GM18868 (cell line): ENCODE data around the gene MGAT1.
"Not testable (repeated sequence)": the region's sequence is repeated elsewhere in the genome, so short reads cannot be mapped to it uniquely, and the experiment has no call there.

Source experiments
- ATAC-seq: cut with Tn5 transposase; IDR thresholded peaks from one replicate; pipeline ENCODE4 v1.9.1; 2021; ENCODE audit warnings: mild to moderate bottlenecking, moderate library complexity; ENCODE audit not compliant: unreplicated experiment

Gene MGAT1

GRCh38 chr5:180786531-180787398 is 15.8 kb downstream of the MGAT1 start:
- no peak for ATAC-seq

DNA sequence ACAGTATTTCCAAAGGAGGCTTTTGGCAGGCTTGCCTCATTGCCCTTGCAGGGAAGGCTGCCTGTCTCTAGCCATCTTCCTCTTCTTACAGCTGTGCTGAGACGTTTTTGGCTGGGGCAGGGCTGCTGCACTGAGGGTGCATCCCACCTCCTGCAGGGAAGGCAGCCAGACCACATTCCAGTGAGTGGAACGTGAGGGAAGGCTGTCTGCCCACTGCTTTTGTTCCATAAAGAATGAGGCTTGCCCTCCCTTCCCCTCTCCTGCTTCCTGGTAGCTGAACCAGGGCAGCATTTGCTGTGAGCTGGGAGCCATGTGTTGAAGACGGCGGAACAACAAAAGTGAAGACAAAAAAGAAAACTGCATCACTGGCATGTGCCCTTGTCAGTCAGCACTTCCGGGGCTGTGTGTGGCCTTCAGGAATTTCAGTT is 16.8 kb downstream of the MGAT1 start:
- ATAC-seq: no peak

- ATAC-seq: no peak
These were observed 17.4 kb downstream of the MGAT1 start for GRCh38 chr5:180785121-180785781.

DNA sequence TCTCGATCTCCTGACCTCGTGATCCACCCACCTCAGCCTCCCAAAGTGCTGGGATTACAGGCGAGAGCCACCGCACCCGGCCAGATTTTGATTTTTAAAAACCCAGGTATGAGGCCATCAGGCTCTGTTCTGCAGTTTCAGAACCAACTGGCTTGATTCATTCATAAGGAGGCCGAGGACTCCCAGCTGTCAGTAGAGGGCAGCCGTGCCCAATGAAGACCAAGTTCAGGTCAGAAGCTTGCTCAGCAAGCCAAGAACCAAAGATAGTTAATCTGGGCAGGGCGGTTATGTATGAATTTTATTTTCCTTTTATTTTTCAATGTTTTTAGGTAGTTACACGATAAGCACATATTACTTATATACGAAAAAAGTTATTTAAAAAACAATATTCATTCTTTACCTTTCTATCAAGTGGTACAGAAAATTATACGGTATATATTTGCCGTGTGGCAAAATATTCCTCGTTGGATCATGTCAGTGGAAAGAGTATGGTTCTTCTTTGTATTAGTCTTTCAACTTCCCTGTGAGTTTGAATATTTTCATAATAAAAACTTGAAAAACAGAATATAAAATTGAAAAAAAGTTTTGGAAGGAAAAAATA is 18.0 kb downstream of the MGAT1 start:
- peak; percentile 53 for ATAC-seq

DNA sequence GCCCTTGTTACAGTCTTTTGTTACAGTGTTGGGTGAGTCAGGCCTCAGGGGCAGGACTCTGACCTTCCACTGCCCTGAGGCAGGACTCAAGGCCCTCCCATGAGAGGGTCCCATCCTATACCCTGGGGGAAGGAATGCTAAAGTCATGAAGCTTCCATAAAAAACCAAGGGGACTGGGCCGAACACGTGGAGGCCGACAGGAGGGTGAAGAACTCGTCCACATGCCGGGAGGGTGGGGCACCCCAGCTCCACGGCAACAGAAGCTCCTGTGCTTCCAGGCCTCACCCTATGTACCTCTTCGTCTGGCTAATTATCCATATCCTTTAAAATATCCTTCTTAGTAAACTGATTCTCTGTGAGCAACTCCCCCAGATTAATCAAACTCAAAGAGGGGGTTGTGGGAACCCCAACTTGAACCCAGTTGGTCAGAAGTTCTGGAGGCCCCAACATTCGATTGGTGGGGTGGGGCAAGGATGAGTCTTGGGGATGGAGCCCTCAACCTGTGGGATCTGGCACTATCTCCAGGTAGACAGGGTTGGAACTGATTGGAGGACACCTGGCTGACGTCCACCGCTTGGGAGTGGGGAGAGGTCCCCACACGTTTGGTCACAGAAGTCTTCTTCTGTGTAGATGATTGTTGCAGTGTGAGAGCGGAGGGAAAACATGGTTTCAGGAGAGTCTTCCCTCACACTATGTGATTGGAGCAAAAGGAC is 19.1 kb downstream of the MGAT1 start:
- ATAC-seq: no peak

- ATAC-seq: no peak
These were observed 19.9 kb downstream of the MGAT1 start for GRCh38 chr5:180782748-180783147.

- not testable (repeated sequence) for ATAC-seq
These were observed 20.7 kb downstream of the MGAT1 start for GRCh38 chr5:180781900-180782326.

DNA sequence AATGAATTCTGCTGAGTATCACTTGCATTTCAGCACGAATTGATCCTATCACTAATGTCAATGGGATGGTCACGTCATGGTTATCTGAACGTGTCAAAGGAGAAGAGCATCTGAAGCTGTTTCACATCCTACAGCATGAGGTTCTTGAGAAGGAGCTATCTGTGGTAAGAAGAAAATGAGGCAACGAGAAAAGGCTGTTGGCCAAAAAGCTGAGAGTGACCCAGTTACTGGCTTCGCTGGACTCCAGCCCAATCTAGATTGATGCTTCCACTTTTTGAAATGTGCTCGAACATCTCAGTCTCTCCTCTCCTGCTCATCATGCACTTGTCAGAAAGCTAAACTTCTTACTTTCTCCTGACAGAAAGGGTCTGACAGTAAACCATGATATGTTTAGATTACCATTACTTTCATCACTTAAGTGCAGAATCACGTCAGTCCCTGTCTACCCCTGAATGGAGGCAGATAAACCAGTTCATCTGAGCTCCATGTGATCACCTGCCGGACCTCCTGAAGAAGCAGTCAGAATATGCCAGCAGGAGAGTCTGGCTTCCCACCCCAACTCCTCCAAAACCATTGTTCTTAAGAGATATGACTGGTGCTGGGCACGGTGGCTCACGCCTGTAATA is 22.5 kb downstream of the MGAT1 start:
- ATAC-seq: no peak

GRCh38 chr5:180777475-180777874 is 25.1 kb downstream of the MGAT1 start:
- no peak for ATAC-seq

- ATAC-seq: no peak
These were observed 26.2 kb downstream of the MGAT1 start for GRCh38 chr5:180776376-180776775.

- no peak for ATAC-seq
These were observed 27.0 kb downstream of the MGAT1 start for GRCh38 chr5:180775624-180776023.

GRCh38 chr5:180771839-180772238 is 30.8 kb downstream of the MGAT1 start:
- no peak for ATAC-seq

DNA sequence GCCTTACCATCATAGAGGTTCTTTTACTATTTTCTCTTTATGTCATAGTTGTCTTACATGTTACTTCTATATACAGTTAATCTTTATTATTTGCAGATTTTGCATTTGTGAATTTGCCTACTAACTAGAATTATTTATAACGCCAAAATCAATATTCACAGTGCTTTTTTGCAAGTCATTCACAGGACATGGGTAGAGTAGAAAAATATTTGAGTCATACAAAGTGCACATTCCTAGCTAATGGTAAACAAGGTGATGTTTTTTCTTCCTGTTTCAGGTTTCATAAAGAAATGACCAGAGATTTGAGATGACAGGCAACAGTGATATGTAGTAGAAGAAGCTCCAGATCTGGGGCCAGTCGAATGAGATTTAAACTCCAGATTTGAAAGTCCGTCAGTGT is 32.8 kb downstream of the MGAT1 start:
- no peak for ATAC-seq

DNA sequence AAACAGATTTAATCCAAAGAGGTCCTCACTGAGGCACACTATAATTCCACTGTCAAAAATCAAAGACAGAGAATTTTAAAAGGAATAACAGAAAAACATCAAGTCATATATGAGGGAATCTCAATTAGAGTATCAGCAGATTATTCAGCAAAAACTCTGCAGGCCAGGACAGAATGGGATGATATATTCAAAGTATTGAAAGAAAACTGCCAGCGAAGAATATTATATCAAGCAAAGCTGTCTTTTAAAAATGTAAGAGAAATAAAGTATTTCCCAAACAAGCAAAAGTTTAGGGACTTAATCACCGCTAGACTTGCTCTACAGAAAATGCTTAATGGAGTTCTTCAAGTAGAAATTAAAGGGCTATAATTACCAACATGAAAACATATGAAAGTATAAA is 47.0 kb downstream of the MGAT1 start:
- ATAC-seq: no peak

- ATAC-seq: no peak
These were observed 58.4 kb downstream of the MGAT1 start for GRCh38 chr5:180744253-180744652.

- ATAC-seq: no peak
These were observed 59.9 kb downstream of the MGAT1 start for GRCh38 chr5:180742727-180743126.

GRCh38 chr5:180740953-180741352 is 61.7 kb downstream of the MGAT1 start:
- not testable (repeated sequence) for ATAC-seq

DNA sequence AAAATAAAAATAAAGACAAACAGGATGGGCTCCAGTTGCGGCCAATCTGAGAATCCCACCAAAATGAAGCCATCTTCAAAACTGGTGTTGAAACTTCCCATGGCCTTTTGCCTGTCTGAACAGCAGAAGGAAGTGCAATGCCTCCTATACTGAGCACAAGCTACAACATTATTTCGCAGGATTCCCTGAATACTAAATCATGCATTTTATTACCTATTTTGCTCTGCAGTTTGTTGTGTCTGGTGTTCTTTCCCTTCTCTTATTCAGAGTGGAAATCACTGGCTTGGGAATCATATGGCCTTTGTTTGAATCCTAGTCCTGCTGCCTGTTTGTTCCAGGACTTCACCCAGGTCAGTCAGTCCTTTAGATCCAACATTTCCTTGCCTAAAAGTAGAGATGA is 62.6 kb downstream of the MGAT1 start, which contains the start of gene OR2Y1:
TSS of gene OR2Y1 (minus strand) at position 101 of the 400 bp plus-strand sequence. CDS start at position 101, 0 bp downstream.
- ATAC-seq: no peak

- ATAC-seq: no peak
These were observed 63.3 kb downstream of the MGAT1 start for GRCh38 chr5:180739271-180739670.

DNA sequence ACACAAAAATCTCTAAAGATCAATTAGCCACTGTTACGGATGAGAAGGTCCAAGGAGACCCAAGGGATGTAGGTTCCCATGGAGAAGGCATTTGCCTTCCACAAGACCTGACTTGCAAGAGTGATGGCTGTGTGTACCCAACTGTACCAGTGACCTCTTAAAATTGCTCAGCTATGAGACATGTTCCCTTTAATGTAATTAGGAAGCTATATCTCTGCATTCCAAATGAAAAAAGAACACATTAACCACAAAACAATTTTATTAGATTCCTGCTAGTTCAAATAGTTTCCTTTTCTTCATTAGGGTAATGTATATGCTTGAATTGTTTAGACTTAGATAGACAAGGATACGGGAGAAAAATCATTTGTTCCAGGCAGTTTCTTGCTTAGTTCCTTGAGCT is 66.1 kb downstream of the MGAT1 start:
- ATAC-seq: no peak
